Hepatocyte (in vitro differentiated cells): ENCODE measurements around the gene TKT.

Experiments
- CTCF ChIP-seq: fragments of 200-600 bp; sonication (generic); IDR thresholded peaks from 2 replicates; pipeline ENCODE4 v1.5.1; 2016; ENCODE audit warnings: antibody characterized with exemption, mild to moderate bottlenecking; ENCODE audit not compliant: poor library complexity
- EZH2 ChIP-seq: fragments of 200-600 bp; sonication (generic); IDR thresholded peaks from 2 replicates; pipeline ENCODE4 v1.6.1; 2016; ENCODE audit warnings: antibody characterized with exemption, mild to moderate bottlenecking, borderline replicate concordance

- TF ChIP-seq CTCF (no peak), EZH2 (no peak)
Measured at GRCh38 chr3:53229606-53230005, 26.2 kb downstream of the TKT start.
